PC-9 (cell line): ENCODE data around the gene BLOC1S2. TPM values are rescaled to one million over a fixed set of nuclear protein-coding genes. Genes with fewer than 3 reads are reported as not detected.
"Not testable (repeated sequence)": the region's sequence is repeated elsewhere in the genome, so short reads cannot be mapped to it uniquely, and the experiment has no call there.

ENCODE experiments used
- BruUV-seq: library from RNA; stranded (reverse); fragments of 400-500 nt; replicated peaks from 2 replicates; lab custom pipeline; 2021; lab: Mats Ljungman, UMichigan
- CTCF ChIA-PET: fragments of 300-600 bp; sonication (Branson Sonifier 250); formaldehyde crosslinking; loops from one replicate; lab custom pipeline; 2022; ENCODE audit warnings: antibody characterized with exemption; lab: Charles Lee
- POLR2A ChIA-PET: fragments of 300-600 bp; sonication (Branson Sonifier 250); formaldehyde crosslinking; loops from one replicate; lab custom pipeline; 2022; ENCODE audit warnings: antibody characterized with exemption; ENCODE audit not compliant: unreplicated experiment; lab: Charles Lee
- DNase-seq, 2 experiments: peaks; one replicate each; pipeline versions ENCODE4 v3.0.0 to v3.0.0-alpha.2; 2015 to 2022; ENCODE audit warnings: mixed read lengths in 1 of 2
- H2AFZ ChIP-seq: fragments of 200-600 bp; sonication (generic); 2 replicates; pipeline ENCODE4 v1.8.1; 2017; ENCODE audit warnings: antibody characterized with exemption
- H3F3A ChIP-seq: fragments of 200-600 bp; sonication (generic); 2 replicates; pipeline ENCODE4 v1.8.1; 2017; ENCODE audit warnings: antibody characterized with exemption, mild to moderate bottlenecking, low read depth; ENCODE audit not compliant: insufficient read depth
- H3K27ac ChIP-seq: fragments of 200-600 bp; sonication (generic); 2 replicates; pipeline ENCODE4 v1.6.1; 2016; ENCODE audit warnings: mixed run types
- H3K27me3 ChIP-seq: fragments of 200-600 bp; sonication (generic); 2 replicates; pipeline ENCODE4 v1.6.1; 2016; ENCODE audit warnings: low read depth, mixed run types; ENCODE audit not compliant: insufficient read depth
- H3K36me3 ChIP-seq: fragments of 200-600 bp; sonication (generic); 2 replicates; pipeline ENCODE4 v1.6.1; 2016; ENCODE audit warnings: low read depth, mixed run types
- H3K4me1 ChIP-seq: fragments of 200-600 bp; sonication (generic); replicated peaks from 2 replicates; pipeline ENCODE4 v1.6.1; 2016; ENCODE audit warnings: mixed run types; ENCODE audit not compliant: insufficient read depth
- H3K4me2 ChIP-seq: fragments of 200-600 bp; sonication (generic); 2 replicates; pipeline ENCODE4 v1.6.1; 2017; ENCODE audit warnings: mixed run types
- H3K4me3 ChIP-seq: fragments of 200-600 bp; sonication (generic); 2 replicates; pipeline ENCODE4 v1.6.1; 2016; ENCODE audit warnings: mixed run types
- H3K79me2 ChIP-seq: fragments of 200-600 bp; sonication (generic); 2 replicates; pipeline ENCODE4 v1.6.1; 2017; ENCODE audit warnings: low read depth, mixed run types
- H3K9me2 ChIP-seq: fragments of 200-600 bp; sonication (generic); 2 replicates; pipeline ENCODE4 v1.8.1; 2017; ENCODE audit warnings: mild to moderate bottlenecking; ENCODE audit not compliant: insufficient read depth
- H3K9me3 ChIP-seq: fragments of 200-600 bp; sonication (generic); 2 replicates; pipeline ENCODE4 v1.8.1; 2016; ENCODE audit warnings: low read depth; ENCODE audit not compliant: insufficient read depth
- H4K20me1 ChIP-seq: fragments of 200-600 bp; sonication (generic); 2 replicates; pipeline ENCODE4 v1.8.1; 2017; ENCODE audit not compliant: insufficient read depth
- EZH2 ChIP-seq: fragments of 200-600 bp; sonication (generic); IDR thresholded peaks from 2 replicates; pipeline ENCODE4 v1.8.0; 2017; ENCODE audit warnings: antibody characterized with exemption, low read depth
- intact Hi-C: fragments of 100-400 bp; cut with micrococcal nuclease; formaldehyde crosslinking; loops from one replicate; pipeline ENCODE4 v1.10.0; 2022; ENCODE audit not compliant: unreplicated experiment
- total RNA-seq: library from RNA; stranded (reverse); gene quantifications from 2 replicates; pipeline ENCODE4 v1.2.3, GENCODE V29; 2021
- TF ChIP-seq, protein P1 (sequence below): fragments of 200-600 bp; sonication (generic); conservative IDR thresholded peaks from 2 replicates; pipeline ENCODE4 v1.6.1; 2017; ENCODE audit warnings: mixed run types, antibody characterized with exemption, mild to moderate bottlenecking, moderate library complexity

BLOC1S2 gene
- total RNA-seq, 1 experiment from 2014 or later: 17.9 TPM

DNA sequence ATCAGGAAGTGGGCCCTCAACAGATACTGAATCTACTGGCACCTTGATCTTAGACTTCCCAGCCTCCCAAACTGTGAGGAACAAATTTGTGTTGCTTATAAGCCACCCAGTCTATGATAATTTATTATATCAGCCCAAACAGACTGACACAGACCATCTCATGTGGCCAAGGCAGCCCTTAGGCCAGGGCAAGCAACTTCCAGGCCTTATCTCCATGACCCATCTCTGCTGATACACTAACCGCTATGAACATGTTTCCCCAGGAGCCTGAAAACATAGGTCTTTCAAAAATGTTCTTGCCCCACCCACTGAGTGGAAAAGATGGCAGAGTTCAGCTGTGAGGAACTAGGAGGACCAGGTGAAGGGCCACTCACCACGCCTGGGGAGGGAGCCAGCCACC is 3.2 kb upstream of the BLOC1S2 start:
- Histone ChIP-seq H3K4me1 (peaks cover 8% of the 10 kb centered on the region), H3K27me3 (no peaks in the 10 kb centered on the region), H3K36me3 (no peaks in the 10 kb centered on the region), H3K9me2 (no peaks in the 10 kb centered on the region), H3K4me2 (no peak overlapping the region), H3K27ac (no peak overlapping the region), H3F3A (peaks cover 7% of the 10 kb centered on the region; the same call in 1 of the 2 replicates), H3K79me2 (peaks cover 10% of the 10 kb centered on the region), H4K20me1 (no peaks in the 10 kb centered on the region), H3K4me3 (no peak overlapping the region), H2AFZ (no peak overlapping the region), H3K9me3 (no peaks in the 10 kb centered on the region)
- CTCF ChIA-PET: no interaction called here
- BruUV-seq: no TSS peak
- TF ChIP-seq, protein P1, sequence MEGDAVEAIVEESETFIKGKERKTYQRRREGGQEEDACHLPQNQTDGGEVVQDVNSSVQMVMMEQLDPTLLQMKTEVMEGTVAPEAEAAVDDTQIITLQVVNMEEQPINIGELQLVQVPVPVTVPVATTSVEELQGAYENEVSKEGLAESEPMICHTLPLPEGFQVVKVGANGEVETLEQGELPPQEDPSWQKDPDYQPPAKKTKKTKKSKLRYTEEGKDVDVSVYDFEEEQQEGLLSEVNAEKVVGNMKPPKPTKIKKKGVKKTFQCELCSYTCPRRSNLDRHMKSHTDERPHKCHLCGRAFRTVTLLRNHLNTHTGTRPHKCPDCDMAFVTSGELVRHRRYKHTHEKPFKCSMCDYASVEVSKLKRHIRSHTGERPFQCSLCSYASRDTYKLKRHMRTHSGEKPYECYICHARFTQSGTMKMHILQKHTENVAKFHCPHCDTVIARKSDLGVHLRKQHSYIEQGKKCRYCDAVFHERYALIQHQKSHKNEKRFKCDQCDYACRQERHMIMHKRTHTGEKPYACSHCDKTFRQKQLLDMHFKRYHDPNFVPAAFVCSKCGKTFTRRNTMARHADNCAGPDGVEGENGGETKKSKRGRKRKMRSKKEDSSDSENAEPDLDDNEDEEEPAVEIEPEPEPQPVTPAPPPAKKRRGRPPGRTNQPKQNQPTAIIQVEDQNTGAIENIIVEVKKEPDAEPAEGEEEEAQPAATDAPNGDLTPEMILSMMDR: no peak
- no peak for TF ChIP-seq EZH2
- intact Hi-C loops: no loop called here
- no peak for DNase-seq
- POLR2A ChIA-PET: no interaction called here

DNA sequence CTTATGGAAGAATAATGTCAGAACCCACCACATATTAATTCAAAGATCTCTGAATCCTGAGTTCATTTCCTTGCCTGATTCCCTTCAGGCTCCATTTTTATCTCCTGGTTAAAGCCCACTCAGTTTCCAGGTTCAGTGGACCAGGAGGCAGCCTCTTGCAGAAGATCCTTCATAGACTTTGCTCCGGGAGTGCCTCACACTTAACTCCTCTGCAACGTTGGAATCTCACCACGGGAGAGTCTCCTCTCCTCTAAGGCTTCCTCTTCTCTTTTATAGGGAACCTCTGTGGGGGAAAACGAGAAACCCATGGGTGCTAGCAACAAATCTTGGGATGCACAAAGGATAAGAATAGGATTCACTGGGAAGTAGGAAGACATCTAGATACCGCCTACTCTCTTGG is 1.7 kb upstream of the BLOC1S2 start:
- POLR2A ChIA-PET: no interaction called here
- Histone ChIP-seq H2AFZ (no peak overlapping the region), H3K27me3 (no peaks in the 10 kb centered on the region), H4K20me1 (no peaks in the 10 kb centered on the region), H3K36me3 (no peaks in the 10 kb centered on the region), H3K79me2 (peaks cover 10% of the 10 kb centered on the region), H3K9me3 (no peaks in the 10 kb centered on the region), H3K4me3 (no peak overlapping the region), H3K4me1 (peaks cover 8% of the 10 kb centered on the region), H3F3A (peaks cover 7% of the 10 kb centered on the region; the same call in 1 of the 2 replicates), H3K9me2 (no peaks in the 10 kb centered on the region), H3K27ac (no peak overlapping the region), H3K4me2 (no peak overlapping the region)
- no peak for TF ChIP-seq EZH2
- TF ChIP-seq, protein P1: no peak
- intact Hi-C loops: no loop called here
- CTCF ChIA-PET: no interaction called here
- no TSS peak for BruUV-seq
- DNase-seq: no peak

DNA sequence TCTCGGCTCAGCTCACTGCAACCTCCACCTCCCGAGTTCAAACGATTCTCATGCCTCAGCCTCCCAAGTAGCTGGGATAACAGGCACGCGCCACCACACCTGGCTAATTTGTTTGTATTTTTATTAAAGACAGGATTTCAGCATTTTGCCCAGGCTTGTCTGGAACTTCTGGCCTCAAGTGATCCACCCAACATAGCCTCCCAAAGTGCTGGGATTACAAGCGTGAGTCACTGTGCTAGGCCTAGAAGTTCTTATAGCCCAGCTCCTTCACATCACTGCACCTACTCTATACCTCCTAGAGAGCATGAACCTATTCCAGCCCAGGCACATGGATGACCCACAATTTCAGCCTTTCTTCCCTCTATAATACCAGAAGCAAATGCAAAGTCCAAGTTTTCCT is 1.3 kb upstream of the BLOC1S2 start:
- Histone ChIP-seq H3K4me3 (no peak overlapping the region), H3K27ac (no peak overlapping the region), H4K20me1 (no peaks in the 10 kb centered on the region), H3K9me2 (no peaks in the 10 kb centered on the region), H3K79me2 (peaks cover 10% of the 10 kb centered on the region), H3F3A (peaks cover 7% of the 10 kb centered on the region; the same call in 1 of the 2 replicates), H3K4me1 (peaks cover 8% of the 10 kb centered on the region), H2AFZ (no peak overlapping the region), H3K9me3 (no peaks in the 10 kb centered on the region), H3K4me2 (no peak overlapping the region), H3K36me3 (no peaks in the 10 kb centered on the region), H3K27me3 (no peaks in the 10 kb centered on the region)
- no TSS peak for BruUV-seq
- TF ChIP-seq, protein P1: no peak
- no peak for TF ChIP-seq EZH2
- DNase-seq: no peak
- ChIA-PET POLR2A (no interaction called here), CTCF (no interaction called here)
- intact Hi-C loops: no loop called here

DNA sequence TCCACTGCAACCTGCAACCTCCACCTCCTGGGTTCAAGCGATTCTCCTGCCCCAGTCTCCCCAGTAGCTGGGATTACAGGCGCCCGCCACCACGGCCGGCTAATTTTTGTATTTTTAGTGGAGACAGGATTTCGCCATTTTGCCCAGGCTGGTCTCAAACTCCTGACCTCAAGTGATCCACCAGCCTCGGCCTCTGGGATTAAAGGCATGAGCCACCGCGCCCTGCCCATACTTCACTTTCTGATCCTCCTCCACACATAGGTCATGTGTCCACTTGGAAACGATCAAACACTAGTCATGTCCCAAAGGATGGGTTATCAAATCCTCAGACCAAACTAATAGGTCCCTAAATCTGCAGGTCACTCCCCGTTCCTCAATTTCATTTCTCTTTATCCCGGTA is 1.2 kb downstream of the BLOC1S2 start:
- peak overlapping the region; percentile 96; the same call in 1 of the 2 replicates for H2AFZ ChIP-seq
- POLR2A ChIA-PET: not testable (repeated sequence)
- TSS peak; percentile 43 for BruUV-seq

More for the DNA sequence above, 1.2 kb downstream of the BLOC1S2 start:
- H3K27ac ChIP-seq, H3F3A ChIP-seq, H3K9me2 ChIP-seq, CTCF ChIA-PET, DNase-seq, H3K4me1 ChIP-seq, intact Hi-C loops, H3K36me3 ChIP-seq, H3K27me3 ChIP-seq, H4K20me1 ChIP-seq, H3K9me3 ChIP-seq: not testable (repeated sequence)
- peak overlapping the region; percentile 91; the same call in 1 of the 2 replicates for H3K4me3 ChIP-seq
- H3K79me2 ChIP-seq: peaks cover 10% of the 10 kb centered on the region
- H3K4me2 ChIP-seq: peak overlapping the region; percentile 93
